Loucy (cell line): Measurements from ENCODE around the gene AKTIP.

ENCODE experiments used
- H2AFZ ChIP-seq: fragments of 200-600 bp; sonication (generic); 2 replicates; pipeline ENCODE4 v1.6.0; 2016; ENCODE audit warnings: antibody characterized with exemption, mild to moderate bottlenecking, low read length, moderate library complexity
- H3F3A ChIP-seq: fragments of 200-600 bp; 2 replicates; pipeline ENCODE4 v1.6.0; 2016; ENCODE audit warnings: antibody characterized with exemption, low read depth, mild to moderate bottlenecking
- H3K27me3 ChIP-seq: fragments of 200-600 bp; sonication (generic); 2 replicates; pipeline ENCODE4 v1.6.1; 2014; ENCODE audit warnings: low read length, mild to moderate bottlenecking; ENCODE audit not compliant: insufficient read depth, poor library complexity, severe bottlenecking
- H3K36me3 ChIP-seq: fragments of 200-600 bp; sonication (generic); 2 replicates; pipeline ENCODE4 v1.6.1; 2016; ENCODE audit warnings: low read length; ENCODE audit not compliant: insufficient read depth
- H3K4me1 ChIP-seq: fragments of 200-600 bp; sonication (generic); 2 replicates; pipeline ENCODE4 v1.5.1; 2014; ENCODE audit warnings: low read length, mild to moderate bottlenecking; ENCODE audit not compliant: insufficient read depth, poor library complexity, severe bottlenecking
- H3K4me2 ChIP-seq: fragments of 200-600 bp; sonication (generic); 2 replicates; pipeline ENCODE4 v1.6.0; 2014; ENCODE audit warnings: antibody characterized with exemption, low read length, low read depth, mild to moderate bottlenecking; ENCODE audit not compliant: poor library complexity, severe bottlenecking
- H3K4me3 ChIP-seq: fragments of 200-600 bp; sonication (generic); 2 replicates; pipeline ENCODE4 v1.5.1; 2014; ENCODE audit warnings: low read length, mild to moderate bottlenecking, mixed read lengths; ENCODE audit not compliant: poor library complexity, severe bottlenecking
- H3K79me2 ChIP-seq: fragments of 200-600 bp; sonication (generic); 2 replicates; pipeline ENCODE4 v1.6.1; 2014; ENCODE audit warnings: low read length; ENCODE audit not compliant: insufficient read depth
- H3K9ac ChIP-seq: fragments of 200-600 bp; sonication (generic); 2 replicates; pipeline ENCODE4 v1.6.0; 2014; ENCODE audit warnings: mild to moderate bottlenecking, low read depth, low read length, moderate library complexity; ENCODE audit not compliant: poor library complexity, severe bottlenecking
- H3K9me2 ChIP-seq: fragments of 200-600 bp; sonication (generic); replicated peaks from 2 replicates; pipeline ENCODE4 v1.6.1; 2016; ENCODE audit warnings: low read depth, low read length, mixed read lengths
- H3K9me3 ChIP-seq: fragments of 200-600 bp; sonication (generic); 2 replicates; pipeline ENCODE4 v1.6.1; 2014; ENCODE audit warnings: mild to moderate bottlenecking, antibody characterized with exemption, low read length, low read depth; ENCODE audit not compliant: insufficient read depth
- H4K20me1 ChIP-seq: fragments of 200-600 bp; sonication (generic); 2 replicates; pipeline ENCODE4 v1.6.0; 2014; ENCODE audit warnings: antibody characterized with exemption, low read length, mild to moderate bottlenecking; ENCODE audit not compliant: insufficient read depth, poor library complexity, severe bottlenecking
- CTCF ChIP-seq: fragments of 200-600 bp; sonication (generic); conservative IDR thresholded peaks from 2 replicates; pipeline ENCODE4 v1.5.1; 2014; ENCODE audit warnings: mild to moderate bottlenecking, antibody characterized with exemption, low read length
- EZH2phosphoT487 ChIP-seq: fragments of 200-600 bp; IDR thresholded peaks from 2 replicates; pipeline ENCODE4 v1.6.1; 2018; ENCODE audit warnings: antibody characterized with exemption, mild to moderate bottlenecking, moderate library complexity, borderline replicate concordance

The AKTIP gene

DNA sequence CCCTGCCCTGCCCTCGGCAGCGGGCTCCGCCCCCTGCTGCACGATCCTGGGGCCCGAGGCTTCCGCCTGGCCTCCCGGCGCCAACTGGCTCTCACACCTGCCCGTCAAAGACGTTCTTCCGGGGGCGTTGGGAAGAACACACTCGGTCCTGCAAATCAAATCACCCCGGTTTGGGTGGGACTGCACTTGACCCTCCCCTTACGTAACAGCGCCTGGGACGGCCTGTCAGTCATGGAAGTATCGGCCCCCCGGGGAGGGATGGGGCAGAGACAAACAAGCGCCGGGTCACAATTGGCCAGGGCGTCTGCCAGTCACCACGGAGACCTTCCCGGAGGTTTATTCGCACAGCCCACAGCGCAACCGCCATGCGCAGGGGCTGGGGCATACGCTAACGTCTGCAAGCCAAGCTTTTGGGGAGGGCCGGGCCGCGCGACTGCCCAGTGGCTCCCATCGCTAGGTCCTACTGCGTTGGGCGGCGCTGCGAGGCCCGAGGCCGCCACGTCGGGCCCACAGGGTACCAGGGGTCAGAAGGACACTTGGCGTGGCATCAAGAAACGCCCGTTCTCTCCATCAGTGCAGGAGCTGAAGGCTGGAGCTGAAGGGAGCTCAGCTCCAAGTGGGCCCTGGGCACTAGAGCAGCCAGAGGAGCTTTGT lies 388 bp upstream of the AKTIP start:
- peak overlapping the region; percentile 69 for H3K9ac ChIP-seq
- H3K4me1 ChIP-seq, result peaks cover 19% of the 10 kb centered on the region
- no peaks in the 10 kb centered on the region for H3K36me3 ChIP-seq
- H3K9me2 ChIP-seq, result no peaks in the 10 kb centered on the region
- H3K4me2 ChIP-seq, result peak overlapping the region; percentile 85
- no peaks in the 10 kb centered on the region for H3K9me3 ChIP-seq
- peaks cover 5% of the 10 kb centered on the region; the same call in 1 of the 2 replicates for H3K79me2 ChIP-seq
- no peaks in the 10 kb centered on the region for H3K27me3 ChIP-seq
- H2AFZ ChIP-seq, result peak overlapping the region; percentile 85
- H3K4me3 ChIP-seq, result peak overlapping the region; percentile 83
- TF ChIP-seq CTCF, result no peak
- no peak for TF ChIP-seq EZH2phosphoT487
- peaks cover 3% of the 10 kb centered on the region for H4K20me1 ChIP-seq
- H3F3A ChIP-seq, result no peaks in the 10 kb centered on the region

GRCh38 chr16:53501216-53501859 lies 1.7 kb downstream of the AKTIP start:
- H2AFZ ChIP-seq, result no peak overlapping the region
- peak overlapping the region; percentile 83 for H3K4me3 ChIP-seq
- no peaks in the 10 kb centered on the region for H3F3A ChIP-seq
- H3K9me3 ChIP-seq, result no peaks in the 10 kb centered on the region
- H3K4me1 ChIP-seq, result peaks cover 19% of the 10 kb centered on the region
- TF ChIP-seq CTCF (no peak), EZH2phosphoT487 (no peak)
- H4K20me1 ChIP-seq, result peaks cover 3% of the 10 kb centered on the region
- peaks cover 5% of the 10 kb centered on the region; the same call in 1 of the 2 replicates for H3K36me3 ChIP-seq
- H3K79me2 ChIP-seq, result peaks cover 5% of the 10 kb centered on the region; the same call in 1 of the 2 replicates
- no peaks in the 10 kb centered on the region for H3K9me2 ChIP-seq
- no peak overlapping the region for H3K9ac ChIP-seq
- H3K4me2 ChIP-seq, result peak overlapping the region; percentile 73
- H3K27me3 ChIP-seq, result no peaks in the 10 kb centered on the region

DNA sequence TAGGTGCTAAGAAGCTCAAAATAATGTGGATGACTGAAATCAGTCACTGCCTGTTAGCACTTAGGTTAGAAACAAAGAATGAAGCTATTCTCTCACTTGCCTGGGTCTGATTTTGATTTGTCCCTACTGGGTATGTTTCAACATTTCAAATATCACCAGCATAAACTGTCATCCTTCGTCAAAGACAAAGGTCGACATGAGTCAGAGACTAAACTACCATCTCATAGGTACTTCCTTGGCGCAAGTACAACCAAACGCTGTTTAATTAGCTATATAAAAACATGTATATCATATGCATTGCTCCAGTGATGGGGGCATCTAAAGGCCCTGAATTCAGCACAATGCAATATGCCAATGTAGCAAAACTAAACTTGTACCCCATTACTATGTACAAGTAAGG lies 4.0 kb downstream of the AKTIP start:
- Histone ChIP-seq H3K9me2 (no peaks in the 10 kb centered on the region), H3K9ac (no peak overlapping the region), H4K20me1 (peaks cover 3% of the 10 kb centered on the region), H3K4me3 (no peak overlapping the region), H3K4me2 (no peak overlapping the region), H3K79me2 (peaks cover 5% of the 10 kb centered on the region; the same call in 1 of the 2 replicates), H3K9me3 (no peaks in the 10 kb centered on the region), H2AFZ (no peak overlapping the region), H3F3A (no peaks in the 10 kb centered on the region), H3K27me3 (no peaks in the 10 kb centered on the region), H3K4me1 (peaks cover 11% of the 10 kb centered on the region), H3K36me3 (peaks cover 23% of the 10 kb centered on the region; the same call in 1 of the 2 replicates)
- TF ChIP-seq EZH2phosphoT487 (no peak), CTCF (no peak)
